Measurements from ENCODE around the gene RAB11FIP4. TPM values are rescaled to one million over a fixed set of nuclear protein-coding genes. Genes with fewer than 3 reads are reported as not detected.

The RAB11FIP4 gene
- total and polyA plus RNA-seq, 4 donors: 5.2 to 19.1 (median 12.8) TPM

DNA sequence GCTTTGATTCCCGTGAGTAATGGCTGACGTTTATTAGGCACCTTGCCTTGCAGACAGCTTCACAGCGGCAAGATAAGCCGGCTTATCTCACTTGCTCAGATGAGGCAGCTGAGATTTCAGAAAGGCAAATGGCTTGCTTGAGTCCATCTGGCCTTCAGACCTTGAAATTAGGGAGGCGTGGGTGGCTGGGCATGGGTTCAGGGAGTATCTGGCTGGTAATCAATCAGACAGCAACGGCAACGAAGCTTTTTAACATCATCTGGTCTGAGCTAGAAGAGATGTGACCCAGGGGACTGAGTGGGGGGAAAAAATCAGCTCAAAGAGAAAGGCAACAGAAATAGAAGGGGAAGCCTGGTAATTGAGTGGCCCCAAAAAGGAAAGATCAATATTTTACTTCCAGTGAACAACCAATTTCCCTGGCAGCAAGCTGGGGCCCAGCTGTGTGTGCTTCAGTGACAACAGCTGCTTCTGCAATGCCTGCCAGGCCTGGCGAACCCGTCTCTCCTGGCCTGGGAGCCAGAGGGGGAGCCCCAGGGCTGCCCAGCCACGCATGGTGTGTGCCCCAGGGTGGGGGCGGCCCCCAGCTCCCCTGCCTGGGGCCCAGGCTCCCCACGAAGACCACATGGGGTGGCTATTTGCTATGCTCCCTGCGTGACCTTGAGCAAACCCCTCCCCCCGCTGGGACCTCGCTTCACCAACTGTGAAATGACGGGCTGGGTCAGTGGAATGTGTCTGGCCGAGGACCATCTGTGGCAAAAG, 34.0 kb downstream of the RAB11FIP4 start:
- DNase-seq (peak; percentile 71 to 80 (median 74)), ATAC-seq (ENCODE audit: insufficient read depth, low FRiP score) (no peak)
- Histone ChIP-seq H3K9me3 (ENCODE audit: control insufficient read depth in 4 of 4, insufficient read depth in 3 of 4, low read length in 3 of 4) (peaks cover 0 to 5% (median 0%) of the 10 kb centered on the region in 4 donors), H3K27ac (ENCODE audit: low read depth in 1 of 2, low read length in 1 of 2) (peak overlapping the region in 1 of 2 donors; percentile 46), H3K9ac (ENCODE audit: insufficient read depth in 1 of 2, low read length in 2 of 2) (no peak overlapping the region), H3K4me1 (ENCODE audit: control insufficient read depth in 5 of 5, insufficient read depth in 5 of 5, low read length in 5 of 5) (peaks cover 0 to 13% (median 0%) of the 10 kb centered on the region in 5 donors), H3K27me3 (ENCODE audit: control insufficient read depth in 3 of 3, insufficient read depth in 3 of 3, low read length in 2 of 3) (no peaks in the 10 kb centered on the region), H3K4me3 (no peak overlapping the region), H3K36me3 (ENCODE audit: control insufficient read depth in 4 of 4, insufficient read depth in 4 of 4, low read length in 4 of 4) (no peaks in the 10 kb centered on the region)
- TF ChIP-seq, protein P1, sequence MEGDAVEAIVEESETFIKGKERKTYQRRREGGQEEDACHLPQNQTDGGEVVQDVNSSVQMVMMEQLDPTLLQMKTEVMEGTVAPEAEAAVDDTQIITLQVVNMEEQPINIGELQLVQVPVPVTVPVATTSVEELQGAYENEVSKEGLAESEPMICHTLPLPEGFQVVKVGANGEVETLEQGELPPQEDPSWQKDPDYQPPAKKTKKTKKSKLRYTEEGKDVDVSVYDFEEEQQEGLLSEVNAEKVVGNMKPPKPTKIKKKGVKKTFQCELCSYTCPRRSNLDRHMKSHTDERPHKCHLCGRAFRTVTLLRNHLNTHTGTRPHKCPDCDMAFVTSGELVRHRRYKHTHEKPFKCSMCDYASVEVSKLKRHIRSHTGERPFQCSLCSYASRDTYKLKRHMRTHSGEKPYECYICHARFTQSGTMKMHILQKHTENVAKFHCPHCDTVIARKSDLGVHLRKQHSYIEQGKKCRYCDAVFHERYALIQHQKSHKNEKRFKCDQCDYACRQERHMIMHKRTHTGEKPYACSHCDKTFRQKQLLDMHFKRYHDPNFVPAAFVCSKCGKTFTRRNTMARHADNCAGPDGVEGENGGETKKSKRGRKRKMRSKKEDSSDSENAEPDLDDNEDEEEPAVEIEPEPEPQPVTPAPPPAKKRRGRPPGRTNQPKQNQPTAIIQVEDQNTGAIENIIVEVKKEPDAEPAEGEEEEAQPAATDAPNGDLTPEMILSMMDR (IDR thresholded peaks at IDR 0.05; ENCODE audit: control extremely low read depth, extremely low read depth): no peak
- 50 to 72% methylated on average over 17 of the region's 17 CpGs for WGBS, 2 donors

DNA sequence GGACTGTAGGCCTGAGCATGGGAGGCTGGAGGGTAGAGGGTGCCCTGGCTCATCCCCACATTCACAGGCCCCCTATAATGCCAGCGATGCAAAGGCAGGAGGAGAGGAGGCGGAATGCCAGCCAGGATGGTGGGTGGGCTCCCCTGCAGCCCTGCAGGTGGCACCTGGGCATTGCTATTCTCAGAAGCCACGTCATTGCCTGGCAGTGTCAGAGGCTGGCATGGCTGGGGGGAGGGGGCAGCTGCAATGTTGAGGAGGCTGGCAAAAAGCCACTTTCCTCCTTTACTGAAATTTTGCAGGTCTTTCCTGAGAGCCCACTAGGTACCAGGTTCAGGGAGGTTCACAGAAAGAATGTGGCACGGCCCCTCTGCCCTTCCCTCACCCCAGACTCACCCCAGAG, 36.2 kb downstream of the RAB11FIP4 start:
- Histone ChIP-seq H3K4me1 (ENCODE audit: control insufficient read depth in 5 of 5, insufficient read depth in 5 of 5, low read length in 5 of 5) (peaks cover 0 to 13% (median 0%) of the 10 kb centered on the region in 5 donors), H3K27ac (ENCODE audit: low read depth in 1 of 2, low read length in 1 of 2) (no peak overlapping the region), H3K4me3 (no peak overlapping the region), H3K9me3 (ENCODE audit: control insufficient read depth in 4 of 4, insufficient read depth in 3 of 4, low read length in 3 of 4) (peaks cover 0 to 8% (median 0%) of the 10 kb centered on the region in 4 donors), H3K36me3 (ENCODE audit: control insufficient read depth in 4 of 4, insufficient read depth in 4 of 4, low read length in 4 of 4) (no peaks in the 10 kb centered on the region), H3K27me3 (ENCODE audit: control insufficient read depth in 3 of 3, insufficient read depth in 3 of 3, low read length in 2 of 3) (no peaks in the 10 kb centered on the region), H3K9ac (ENCODE audit: insufficient read depth in 1 of 2, low read length in 2 of 2) (no peak overlapping the region)
- WGBS, 2 donors: 70 to 90% methylated on average over 4 of the region's 4 CpGs
- ATAC-seq (ENCODE audit: insufficient read depth, low FRiP score): no peak
- TF ChIP-seq, protein P1 (IDR thresholded peaks at IDR 0.05; ENCODE audit: control extremely low read depth, extremely low read depth): no peak
- DNase-seq: no peak

DNA sequence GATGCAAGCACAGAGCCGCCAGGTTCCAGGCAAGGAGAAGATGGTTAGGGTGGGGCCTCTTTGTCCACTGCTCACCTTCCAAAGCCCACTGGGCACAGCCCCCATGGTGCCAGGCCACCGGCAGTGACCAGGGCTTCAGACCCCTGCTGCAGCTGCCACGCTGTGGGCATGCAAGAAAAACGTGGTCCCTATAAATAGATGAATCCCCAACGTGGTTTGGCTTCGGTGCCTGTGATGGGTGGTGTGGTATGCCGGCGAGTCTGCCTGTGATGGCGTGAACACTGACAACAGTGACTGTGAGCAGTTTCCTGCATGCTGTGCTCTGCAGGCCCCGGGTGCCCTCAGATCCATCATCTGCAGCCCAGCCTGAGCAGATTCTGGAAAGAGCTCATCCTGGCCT, 36.6 kb downstream of the RAB11FIP4 start:
- no peak overlapping the region for H3K9ac ChIP-seq (ENCODE audit: insufficient read depth in 1 of 2, low read length in 2 of 2)
- no peaks in the 10 kb centered on the region for H3K36me3 ChIP-seq (ENCODE audit: control insufficient read depth in 4 of 4, insufficient read depth in 4 of 4, low read length in 4 of 4)
- H3K9me3 ChIP-seq (ENCODE audit: control insufficient read depth in 4 of 4, insufficient read depth in 3 of 4, low read length in 3 of 4): peaks cover 0 to 8% (median 0%) of the 10 kb centered on the region in 4 donors
- ATAC-seq (ENCODE audit: insufficient read depth, low FRiP score) (no peak), DNase-seq (no peak)
- 56 to 66% methylated on average over 10 of the region's 10 CpGs for WGBS, 2 donors
- TF ChIP-seq, protein P1 (IDR thresholded peaks at IDR 0.05; ENCODE audit: control extremely low read depth, extremely low read depth): no peak
- no peak overlapping the region for H3K27ac ChIP-seq (ENCODE audit: low read depth in 1 of 2, low read length in 1 of 2)
- no peaks in the 10 kb centered on the region for H3K27me3 ChIP-seq (ENCODE audit: control insufficient read depth in 3 of 3, insufficient read depth in 3 of 3, low read length in 2 of 3)
- H3K4me1 ChIP-seq (ENCODE audit: control insufficient read depth in 5 of 5, insufficient read depth in 5 of 5, low read length in 5 of 5): peaks cover 0 to 13% (median under 1%) of the 10 kb centered on the region in 5 donors
- H3K4me3 ChIP-seq: no peak overlapping the region

All from lung (tissue), 12 donors.